CD14-positive monocyte (primary cell): ENCODE measurements around the gene UBE3C. TPM values are rescaled to one million over a fixed set of nuclear protein-coding genes. Genes with fewer than 3 reads are reported as not detected.

Source experiments
- DNase-seq, 3 donors: peaks; one replicate each; pipeline ENCODE4 v3.0.0-alpha.2; 2011 to 2022
- H2AFZ ChIP-seq: 2 replicates; pipeline ENCODE4 v1.6.0; 2012; ENCODE audit warnings: mild to moderate bottlenecking, low read depth, low read length, inconsistent platforms; ENCODE audit not compliant: insufficient read depth, poor library complexity, severe bottlenecking
- H3K27ac ChIP-seq, 2 donors: 1 replicate in 1 of 2; 2 replicates in 1 of 2; pipeline ENCODE4 v1.5.1; 2012 to 2013; ENCODE audit warnings: low read length in 2 of 2, control low read depth in 1 of 2, inconsistent platforms in 1 of 2, low read depth in 1 of 2, mild to moderate bottlenecking in 1 of 2
- H3K27me3 ChIP-seq, 2 donors: one replicate each; pipeline versions ENCODE4 v1.6.0 to v1.6.1; 2011 to 2013; ENCODE audit warnings: low read length in 2 of 2; ENCODE audit not compliant: control insufficient read depth in 2 of 2, insufficient read depth in 2 of 2
- H3K36me3 ChIP-seq, 2 donors: replicated peaks in 1 of 2; 1 replicate in 1 of 2; 2 replicates in 1 of 2; pipeline versions ENCODE4 v1.5.1 to v1.6.1; 2012 to 2013; ENCODE audit warnings: low read length in 2 of 2, control low read depth in 1 of 2, inconsistent platforms in 1 of 2, mild to moderate bottlenecking in 1 of 2; ENCODE audit not compliant: insufficient read depth in 2 of 2, control insufficient read depth in 1 of 2
- H3K4me1 ChIP-seq, 2 donors: 1 replicate in 1 of 2; 2 replicates in 1 of 2; pipeline versions ENCODE4 v1.5.1 to v1.6.1; 2012 to 2013; ENCODE audit warnings: low read length in 2 of 2, control low read depth in 1 of 2, inconsistent platforms in 1 of 2, mild to moderate bottlenecking in 1 of 2, moderate library complexity in 1 of 2; ENCODE audit not compliant: insufficient read depth in 2 of 2, control insufficient read depth in 1 of 2
- H3K4me2 ChIP-seq: replicated peaks from 2 replicates; pipeline ENCODE3; 2012; ENCODE audit warnings: low read length, moderate library complexity, mild to moderate bottlenecking; ENCODE audit not compliant: poor library complexity, severe bottlenecking; ENCODE audit errors: extremely low read depth
- H3K4me3 ChIP-seq, 3 experiments: fragments of 200-600 bp in 1 of 3; sonication (generic) in 1 of 3; replicated peaks in 1 of 3; 1 replicate in 2 of 3; 2 replicates in 1 of 3; pipeline ENCODE4 v1.5.1; 2011 to 2013; ENCODE audit warnings: low read length in 3 of 3, mild to moderate bottlenecking in 3 of 3, control low read depth in 2 of 3, low read depth in 2 of 3, inconsistent platforms in 1 of 3, moderate library complexity in 1 of 3
- H3K79me2 ChIP-seq: 2 replicates; pipeline ENCODE4 v1.6.0; 2012; ENCODE audit warnings: mild to moderate bottlenecking, control low read depth, inconsistent platforms, low read length, moderate library complexity; ENCODE audit not compliant: insufficient read depth
- H3K9ac ChIP-seq: 2 replicates; pipeline ENCODE4 v1.6.0; 2017; ENCODE audit warnings: low read length, mild to moderate bottlenecking; ENCODE audit not compliant: insufficient read depth, poor library complexity, severe bottlenecking
- H3K9me3 ChIP-seq, 2 donors: replicated peaks in 1 of 2; 1 replicate in 1 of 2; 2 replicates in 1 of 2; pipeline versions ENCODE4 v1.5.1 to v1.6.1; 2012 to 2013; ENCODE audit warnings: low read length in 2 of 2, control low read depth in 1 of 2; ENCODE audit not compliant: control insufficient read depth in 1 of 2, insufficient read depth in 1 of 2
- H4K20me1 ChIP-seq: 2 replicates; pipeline ENCODE4 v1.6.0; 2012; ENCODE audit warnings: mild to moderate bottlenecking, low read length, control low read depth, moderate library complexity; ENCODE audit not compliant: insufficient read depth
- H3K27ac Mint-ChIP-seq, 7 donors: one replicate each; pipeline ENCODE4 v1.8.0; 2020; ENCODE audit warnings: mild to moderate bottlenecking in 7 of 7, mixed read lengths in 7 of 7, moderate library complexity in 6 of 7, inconsistent platforms in 2 of 7
- H3K27me3 Mint-ChIP-seq, 3 donors: one replicate each; pipeline ENCODE4 v1.8.0; 2021 to 2022; ENCODE audit warnings: low read depth in 3 of 3, mild to moderate bottlenecking in 3 of 3, mixed read lengths in 3 of 3, moderate library complexity in 3 of 3, inconsistent platforms in 1 of 3
- H3K36me3 Mint-ChIP-seq, 2 donors: one replicate each; pipeline ENCODE4 v1.8.0; 2020; ENCODE audit warnings: mixed read lengths in 2 of 2, inconsistent platforms in 1 of 2, mild to moderate bottlenecking in 1 of 2
- H3K4me1 Mint-ChIP-seq: one replicate; pipeline ENCODE4 v1.8.0; 2020; ENCODE audit warnings: mild to moderate bottlenecking, mixed read lengths
- H3K4me3 Mint-ChIP-seq, 2 donors: one replicate each; pipeline ENCODE4 v1.8.0; 2020; ENCODE audit warnings: mild to moderate bottlenecking in 2 of 2, mixed read lengths in 2 of 2, moderate library complexity in 1 of 2
- H3K9me3 Mint-ChIP-seq, 7 donors: one replicate each; pipeline ENCODE4 v1.8.0; 2020 to 2022; ENCODE audit warnings: mixed read lengths in 7 of 7, mild to moderate bottlenecking in 6 of 7, moderate library complexity in 6 of 7, inconsistent platforms in 2 of 7
- CTCF ChIP-seq: fragments of 200-600 bp; IDR thresholded peaks from one replicate; pipeline ENCODE4 v1.8.0; 2022; ENCODE audit warnings: antibody characterized with exemption, mild to moderate bottlenecking
- WGBS: methylation state at CpG from one replicate; pipeline ENCODE4 v1.1.5; 2013; ENCODE audit warnings: missing lambda C conversion rate; ENCODE audit not compliant: insufficient coverage; 5-methylcytosine and 5-hydroxymethylcytosine counted together
- intact Hi-C, 2 donors: fragments of 100-400 bp; cut with micrococcal nuclease; formaldehyde crosslinking; loops; one replicate each; pipeline versions ENCODE4 v1.15.0 to v1.15.1; 2023
- polyA plus RNA-seq, 3 donors: library from polyadenylated mRNA; depleted of rRNA in 1 of 3; unstranded in 2 of 3; stranded (reverse) in 1 of 3; fragments of 300-500 nt in 2 of 3; fragments of >200 nt in 1 of 3; fragmentation: Illumina TruSeq in 2 of 3; gene quantifications; 1 replicate in 2 of 3; 2 replicates in 1 of 3; pipeline ENCODE4 v1.2.3, GENCODE V29; 2012 to 2021

Gene UBE3C
- polyA plus RNA-seq, 3 donors, result 19.5 to 34.5 (median 24.3) TPM

- H3K79me2 ChIP-seq, result no peaks in the 10 kb centered on the region
Observed at GRCh38 chr7:157189405-157189804, 50.7 kb downstream of the UBE3C start.

DNA sequence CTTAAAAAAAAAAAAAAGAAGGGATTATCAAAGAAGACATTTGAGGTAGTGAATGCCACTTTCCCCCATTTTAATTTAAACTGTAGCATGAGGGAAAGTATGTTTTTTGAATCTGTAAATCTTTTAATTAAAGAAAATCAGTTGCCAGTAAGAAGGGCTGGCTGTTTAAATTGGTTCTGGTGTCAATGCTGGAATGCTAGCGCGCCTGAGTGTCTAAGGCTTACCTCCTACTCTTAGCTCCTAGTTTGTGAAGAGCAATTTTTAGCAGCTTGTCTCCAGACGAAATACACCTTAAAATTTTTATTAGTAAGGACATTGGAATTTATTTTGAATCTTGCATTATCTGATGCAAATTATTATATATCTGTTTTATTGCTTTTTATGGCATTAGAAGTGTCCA is 54.1 kb downstream of the UBE3C start:
- no peaks in the 10 kb centered on the region for H3K9me3 ChIP-seq
- H3K9ac ChIP-seq, result no peak overlapping the region
- no peaks in the 10 kb centered on the region for H3K79me2 ChIP-seq
- H2AFZ ChIP-seq, result no peak overlapping the region
- WGBS, result no CpG with 5 or more reads among the region's 3 CpGs
- H3K36me3 ChIP-seq, result peaks cover 80 to 97% of the 10 kb centered on the region in 2 donors
- no peak for DNase-seq
- H3K27me3 Mint-ChIP-seq, result peaks cover 0 to 2% (median 0%) of the 10 kb centered on the region in 3 donors
- H3K9me3 Mint-ChIP-seq, result no peaks in the 10 kb centered on the region
- no peak overlapping the region for H3K4me2 ChIP-seq
- no peaks in the 10 kb centered on the region for H4K20me1 ChIP-seq
- no peak overlapping the region for H3K27ac Mint-ChIP-seq
- H3K4me3 ChIP-seq, result no peak overlapping the region
- no peaks in the 10 kb centered on the region for H3K4me1 ChIP-seq
- intact Hi-C loops, result no loop called here
- no peak for TF ChIP-seq CTCF
- no peaks in the 10 kb centered on the region for H3K4me1 Mint-ChIP-seq
- H3K4me3 Mint-ChIP-seq, result no peak overlapping the region
- no peak overlapping the region for H3K27ac ChIP-seq
- H3K27me3 ChIP-seq, result no peaks in the 10 kb centered on the region
- H3K36me3 Mint-ChIP-seq, result peaks cover 85 to 89% of the 10 kb centered on the region in 2 donors

More at GRCh38 chr7:157189405-157189804, 50.7 kb downstream of the UBE3C start:
- intact Hi-C loops, result no loop called here
- Mint-ChIP-seq H3K4me3 (no peak overlapping the region), H3K36me3 (peaks cover 82 to 91% of the 10 kb centered on the region in 2 donors), H3K27me3 (peaks cover 0 to 2% (median 0%) of the 10 kb centered on the region in 3 donors), H3K9me3 (no peaks in the 10 kb centered on the region), H3K4me1 (no peaks in the 10 kb centered on the region), H3K27ac (no peak overlapping the region)
- Histone ChIP-seq H3K9ac (no peak overlapping the region), H3K4me1 (no peaks in the 10 kb centered on the region), H4K20me1 (no peaks in the 10 kb centered on the region), H3K4me3 (no peak overlapping the region), H3K9me3 (no peaks in the 10 kb centered on the region), H3K36me3 (peaks cover 93 to 99% of the 10 kb centered on the region in 2 donors), H3K27ac (no peak overlapping the region), H3K27me3 (no peaks in the 10 kb centered on the region), H2AFZ (no peak overlapping the region), H3K4me2 (no peak overlapping the region)
- no peak for TF ChIP-seq CTCF
- no peak for DNase-seq
- WGBS, result 89% methylated on average over 6 of the region's 6 CpGs
